ENCODE data around the gene TADA3. TPM values are rescaled to one million over a fixed set of nuclear protein-coding genes. Genes with fewer than 3 reads are reported as not detected.

Gene TADA3
- total and polyA plus RNA-seq, 9 of the 15 experiments (the other 6 are each of a cell fraction or from before 2014, with no cell fraction given), result 4.1 to 110 (median 74.8) TPM

GRCh38 chr3:9754678-9755077 is 37.6 kb downstream of the TADA3 start (continued):
- TF ChIP-seq MIER1 (IDR thresholded peaks at IDR 0.05; ENCODE audit: low read depth) (no peak), ELF2 (CRISPR knock-in tag; IDR thresholded peaks at IDR 0.05) (no peak), ZNF318 (IDR thresholded peaks at IDR 0.05; ENCODE audit: borderline replicate concordance in 1 of 2, low read depth in 1 of 2) (no peak), ARID3A (IDR thresholded peaks at IDR 0.05; ENCODE audit: borderline replicate concordance, low read depth, low read length) (no peak), TFAP4 (CRISPR knock-in tag; IDR thresholded peaks at IDR 0.05; ENCODE audit: borderline replicate concordance) (no peak), GABPA (tag; conservative IDR thresholded peaks at IDR 0.05; ENCODE audit: low read depth) (no peak), ZNF696 (CRISPR knock-in tag; conservative IDR thresholded peaks at IDR 0.05) (no peak), SAP30 (IDR thresholded peaks at IDR 0.05; ENCODE audit: borderline replicate concordance, insufficient read depth, low read depth, low read length, poor library complexity, severe bottlenecking) (no peak), ESRRB (CRISPR knock-in tag; IDR thresholded peaks at IDR 0.05; ENCODE audit: borderline replicate concordance) (no peak), ZNF778 (CRISPR knock-in tag; IDR thresholded peaks at IDR 0.05) (no peak), CSDE1 (IDR thresholded peaks at IDR 0.05) (no peak)

Measured in K562 (cell line).